BJ (cell line): ENCODE data around the gene CDYL2. TPM values are rescaled to one million over a fixed set of nuclear protein-coding genes. Genes with fewer than 3 reads are reported as not detected.

Experiments used
- CTCF ChIA-PET: fragments of 350-600 bp; formaldehyde crosslinking; extraction: SDS; loops from one replicate; lab custom pipeline; 2021; ENCODE audit warnings: antibody characterized with exemption, inconsistent platforms; lab: Yijun Ruan, JAX
- POLR2A ChIA-PET: fragments of 300-600 bp; sonication (Branson Sonifier 250); formaldehyde crosslinking; extraction: SDS; loops from one replicate; lab custom pipeline; 2021; ENCODE audit warnings: antibody characterized with exemption; lab: Charles Lee
- DNase-seq: peaks from one replicate; pipeline ENCODE4 v3.0.0-alpha.2; 2011; ENCODE audit warnings: low read depth
- H3K27me3 ChIP-seq: 2 replicates; pipeline ENCODE4 v1.6.0; 2011; ENCODE audit warnings: low read length; ENCODE audit not compliant: control insufficient read depth, insufficient read depth
- H3K36me3 ChIP-seq: 2 replicates; pipeline ENCODE4 v1.5.1; 2011; ENCODE audit warnings: low read length; ENCODE audit not compliant: control insufficient read depth, insufficient read depth
- H3K4me3 ChIP-seq: 2 replicates; pipeline ENCODE4 v1.5.1; 2011; ENCODE audit warnings: low read depth, mild to moderate bottlenecking, control low read depth, low read length
- CTCF ChIP-seq: IDR thresholded peaks from 2 replicates; pipeline ENCODE4 v1.5.1; 2011; ENCODE audit warnings: low read depth, mild to moderate bottlenecking, control low read depth, inconsistent platforms, low read length, moderate library complexity; ENCODE audit not compliant: insufficient read depth
- polyA plus RNA-seq: library from polyadenylated mRNA; depleted of rRNA; stranded (reverse); fragments of >200 nt; gene quantifications from 2 replicates; pipeline ENCODE4 v1.2.3, GENCODE V29; 2011

The CDYL2 gene
- polyA plus RNA-seq, 1 experiment: 0.87 TPM

DNA sequence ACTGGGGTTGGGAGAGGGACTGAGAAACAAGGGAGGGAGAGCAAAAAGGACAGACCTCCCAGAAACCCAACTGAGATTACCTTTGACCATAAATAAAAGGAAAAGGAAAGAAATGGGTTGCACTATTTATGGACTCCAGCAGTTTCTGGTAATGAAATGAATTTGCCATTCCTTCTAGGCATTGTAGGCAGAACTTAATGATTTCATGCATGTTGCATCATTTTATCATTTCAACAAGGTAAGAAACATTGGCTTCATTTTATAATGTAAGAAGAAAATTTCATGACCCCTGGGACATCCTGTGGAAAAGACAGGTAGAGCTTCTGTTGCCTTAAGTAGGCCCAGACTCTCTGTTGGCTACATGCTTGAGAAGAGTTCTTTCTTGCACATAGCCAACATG lies 8.2 kb upstream of the CDYL2 start:
- no peak for TF ChIP-seq CTCF
- POLR2A ChIA-PET: no interaction called here
- no peak overlapping the region for H3K4me3 ChIP-seq
- H3K27me3 ChIP-seq: no peaks in the 10 kb centered on the region; the same call in 1 of the 2 replicates
- H3K36me3 ChIP-seq: no peaks in the 10 kb centered on the region
- no peak for DNase-seq
- CTCF ChIA-PET: interaction anchor here (1.1 to 1.2 kb wide), 2 partner anchors 29 to 285 kb away, joined by 3 read pairs; no protein-coding TSS in a partner anchor

GRCh38 chr16:80809366-80809765 lies 5.0 kb upstream of the CDYL2 start:
- TF ChIP-seq CTCF: no peak
- no peak for DNase-seq
- ChIA-PET CTCF (interaction anchor here (1.2 kb wide), 1 partner anchor 283 kb away, joined by 3 read pairs; no protein-coding TSS in a partner anchor), POLR2A (interaction anchor here (0.5 kb wide), 1 partner anchor 13 kb away, joined by 3 read pairs; no protein-coding TSS in a partner anchor)
- Histone ChIP-seq H3K36me3 (no peaks in the 10 kb centered on the region), H3K27me3 (no peaks in the 10 kb centered on the region; the same call in 1 of the 2 replicates), H3K4me3 (no peak overlapping the region)

DNA sequence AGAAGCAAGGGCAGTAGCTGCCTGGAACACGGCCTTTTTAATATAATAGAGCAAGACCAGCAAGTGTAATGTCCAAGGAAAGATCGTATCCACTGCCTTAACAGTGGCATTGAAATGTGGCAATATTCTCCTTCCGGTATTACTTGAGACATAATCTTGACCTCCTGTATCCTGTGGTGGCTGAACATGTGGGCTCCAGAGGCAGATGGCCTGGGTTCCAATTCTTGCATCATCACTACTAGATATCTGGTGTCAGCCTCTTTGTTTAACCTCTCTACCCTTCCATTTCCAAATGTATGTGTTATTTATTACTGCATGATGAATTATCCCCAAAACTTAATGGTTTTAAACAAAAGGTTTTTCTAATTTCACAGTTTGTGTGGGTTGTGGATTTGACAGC lies 3.5 kb upstream of the CDYL2 start:
- no peak for DNase-seq
- H3K27me3 ChIP-seq: no peaks in the 10 kb centered on the region
- no peak overlapping the region for H3K4me3 ChIP-seq
- ChIA-PET CTCF (interaction anchor here (1.3 to 1.4 kb wide), 2 partner anchors 8 to 281 kb away, joined by 3 to 5 read pairs; no protein-coding TSS in a partner anchor), POLR2A (no interaction called here)
- no peak for TF ChIP-seq CTCF
- H3K36me3 ChIP-seq: no peaks in the 10 kb centered on the region

DNA sequence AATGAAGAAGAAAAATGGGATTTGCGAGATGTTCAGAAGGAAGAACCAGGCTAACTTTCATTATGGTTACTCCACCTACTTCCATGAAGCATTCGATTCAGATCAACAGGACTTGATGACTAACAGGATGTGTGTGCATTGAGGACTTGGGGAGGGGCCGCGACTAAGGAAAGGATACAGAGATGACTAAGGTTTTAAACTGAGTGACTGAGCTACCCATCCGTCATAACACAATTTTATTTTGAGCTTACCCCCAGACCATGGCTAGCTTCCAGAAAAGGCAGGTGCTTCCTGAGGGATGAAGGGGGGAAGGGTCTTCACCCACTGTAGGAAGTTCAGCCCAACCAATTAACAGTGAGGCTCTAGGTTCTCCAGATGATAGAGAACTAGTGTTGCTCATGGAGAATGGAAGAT lies 2.5 kb upstream of the CDYL2 start:
- no peak for TF ChIP-seq CTCF
- ChIA-PET CTCF (interaction anchor here (1.3 to 1.4 kb wide), 2 partner anchors 9 to 280 kb away, joined by 3 to 5 read pairs; no protein-coding TSS in a partner anchor), POLR2A (no interaction called here)

GRCh38 chr16:80806289-80806688 lies 1.9 kb upstream of the CDYL2 start:
- Histone ChIP-seq H3K4me3 (no peak overlapping the region), H3K36me3 (no peaks in the 10 kb centered on the region), H3K27me3 (no peaks in the 10 kb centered on the region)
- ChIA-PET CTCF (interaction anchor here (1.3 kb wide), 1 partner anchor 10 kb away, joined by 3 read pairs; no protein-coding TSS in a partner anchor), POLR2A (no interaction called here)
- DNase-seq: no peak
- no peak for TF ChIP-seq CTCF

More for the DNA sequence above, 2.5 kb upstream of the CDYL2 start:
- peak; percentile 9 for DNase-seq
- no peaks in the 10 kb centered on the region for H3K36me3 ChIP-seq
- H3K27me3 ChIP-seq: no peaks in the 10 kb centered on the region
- H3K4me3 ChIP-seq: no peak overlapping the region
